Glomerular endothelial cell (primary cell): ENCODE measurements around the gene SMAD5. TPM values are rescaled to one million over a fixed set of nuclear protein-coding genes. Genes with fewer than 3 reads are reported as not detected.

Experiments
- DNase-seq: peaks from one replicate; pipeline ENCODE4 v3.0.0-alpha.2; 2011; ENCODE audit warnings: low read depth, low spot score; ENCODE audit errors: extremely low read depth
- total RNA-seq: library from RNA; depleted of rRNA; stranded (reverse); fragments of >200 nt; gene quantifications from 2 replicates; pipeline ENCODE4 v1.2.3, GENCODE V29; 2015

The SMAD5 gene
- total RNA-seq, 1 donor from 2014 or later = 42.6 TPM

DNA sequence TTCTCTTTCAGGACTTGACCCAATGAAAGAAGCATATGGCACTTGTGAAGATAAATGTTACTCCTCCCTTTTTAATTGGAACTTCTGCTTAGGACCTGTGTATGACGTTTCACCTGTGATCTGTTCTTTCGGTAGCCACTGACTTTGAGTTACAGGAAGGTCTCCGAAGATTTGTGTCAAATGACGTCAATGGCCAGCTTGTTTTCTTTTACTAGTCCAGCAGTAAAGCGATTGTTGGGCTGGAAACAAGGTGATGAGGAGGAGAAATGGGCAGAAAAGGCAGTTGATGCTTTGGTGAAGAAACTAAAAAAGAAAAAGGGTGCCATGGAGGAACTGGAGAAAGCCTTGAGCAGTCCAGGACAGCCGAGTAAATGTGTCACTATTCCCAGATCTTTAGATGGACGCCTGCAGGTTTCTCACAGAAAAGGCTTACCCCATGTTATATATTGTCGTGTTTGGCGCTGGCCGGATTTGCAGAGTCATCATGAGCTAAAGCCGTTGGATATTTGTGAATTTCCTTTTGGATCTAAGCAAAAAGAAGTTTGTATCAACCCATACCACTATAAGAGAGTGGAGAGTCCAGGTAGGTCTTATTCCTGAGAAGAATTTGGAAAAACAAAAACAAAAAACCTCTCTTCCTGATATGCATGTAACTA is 21.1 kb downstream of the SMAD5 start:
- DNase-seq = no peak

DNA sequence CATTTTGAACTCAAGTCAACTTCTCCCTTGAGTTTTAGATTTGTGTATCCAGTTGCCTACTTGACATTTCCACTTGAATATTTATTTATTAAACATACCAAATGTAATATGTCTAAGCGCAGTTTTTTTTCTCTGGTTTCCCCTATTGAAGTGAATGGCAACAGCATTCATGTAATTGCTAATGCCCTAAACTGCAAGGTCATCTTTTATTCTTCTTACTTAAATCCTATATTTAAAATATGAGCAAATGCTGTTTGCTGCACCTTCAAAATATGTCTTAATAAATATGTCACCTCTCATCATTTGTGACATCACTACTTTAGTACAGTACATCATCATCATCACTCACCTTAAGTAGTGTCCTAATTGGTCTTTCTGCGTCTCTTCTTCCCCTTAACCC is 22.4 kb downstream of the SMAD5 start:
- DNase-seq = no peak

DNA sequence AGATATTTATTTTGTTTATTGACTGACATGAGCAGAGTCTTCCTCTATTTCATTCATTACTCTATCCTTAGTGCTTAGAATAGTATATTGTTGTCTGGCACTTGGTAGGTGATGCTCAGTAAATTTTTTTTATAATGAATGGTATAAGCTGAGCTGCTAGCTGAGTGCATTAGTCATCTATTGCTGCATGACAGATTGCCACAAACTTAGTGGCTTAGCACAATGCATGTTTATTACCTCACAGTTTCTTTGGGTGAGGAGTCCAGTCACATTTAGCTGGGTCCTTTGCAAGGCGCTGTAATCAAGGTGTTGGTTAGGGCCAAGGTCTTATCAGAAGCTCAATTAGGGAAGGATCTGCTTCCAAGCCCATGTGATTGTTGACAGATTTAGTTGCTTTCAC is 23.1 kb downstream of the SMAD5 start:
- DNase-seq = no peak

DNA sequence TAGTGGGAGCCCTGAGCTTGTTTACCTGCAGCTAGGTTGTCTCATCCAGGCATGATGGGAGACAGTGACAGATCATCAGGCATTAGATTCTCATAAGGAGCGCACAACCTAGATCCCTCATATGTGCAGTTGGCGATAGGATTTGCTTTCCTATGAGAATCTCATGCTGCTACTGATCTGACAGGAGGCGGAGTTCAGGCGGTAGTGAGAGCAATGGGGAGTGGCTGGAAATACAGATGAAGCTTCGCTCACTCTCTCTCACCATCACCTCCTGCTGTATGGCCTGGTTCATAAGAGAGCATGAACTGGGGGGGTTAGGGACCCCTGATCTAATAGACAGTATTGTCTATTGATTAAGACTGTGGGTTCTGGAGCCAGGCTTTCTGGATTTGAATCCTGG is 24.9 kb downstream of the SMAD5 start:
- no peak for DNase-seq

- DNase-seq = no peak
Observed at GRCh38 chr5:136159457-136159856, 26.8 kb downstream of the SMAD5 start.

DNA sequence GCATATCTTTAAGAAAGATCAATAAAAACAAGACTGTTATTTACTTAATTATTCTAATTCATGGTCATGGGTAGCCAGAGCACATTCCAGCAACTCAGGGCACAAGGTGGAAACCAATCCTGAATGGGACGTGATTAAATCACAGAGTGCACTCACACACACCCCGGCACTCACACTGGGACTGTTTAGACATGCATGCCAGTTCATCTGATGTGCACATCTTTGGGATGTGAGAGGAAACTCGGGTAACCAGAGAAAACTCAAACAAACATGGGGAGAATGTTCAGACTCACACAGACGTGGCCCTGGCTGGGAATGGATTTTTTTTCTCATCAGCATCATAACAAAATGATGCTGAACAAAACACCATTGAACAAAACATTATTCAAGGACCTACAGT is 29.4 kb downstream of the SMAD5 start:
- DNase-seq = no peak

- no peak for DNase-seq
Observed at GRCh38 chr5:136164226-136164625, 31.6 kb downstream of the SMAD5 start.

DNA sequence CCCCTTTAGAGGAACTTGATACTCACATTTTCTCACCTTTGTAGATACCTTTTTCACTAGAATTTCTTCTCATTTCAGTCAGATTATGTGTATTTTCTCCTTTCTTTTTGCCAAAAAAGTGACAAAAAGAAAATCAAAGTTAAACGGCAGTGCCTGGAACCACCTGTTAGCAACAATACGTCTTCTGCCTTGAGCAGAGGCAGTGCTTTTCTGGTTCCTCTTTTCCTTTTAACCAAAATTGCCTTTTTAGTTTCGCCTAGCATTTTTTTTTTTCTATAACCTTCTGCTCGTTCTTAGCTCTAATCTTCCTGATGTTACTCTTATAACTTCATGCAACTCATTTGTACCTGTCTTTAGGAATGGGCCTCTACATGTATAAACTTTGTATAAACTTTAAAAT is 34.3 kb downstream of the SMAD5 start:
- no peak for DNase-seq

DNA sequence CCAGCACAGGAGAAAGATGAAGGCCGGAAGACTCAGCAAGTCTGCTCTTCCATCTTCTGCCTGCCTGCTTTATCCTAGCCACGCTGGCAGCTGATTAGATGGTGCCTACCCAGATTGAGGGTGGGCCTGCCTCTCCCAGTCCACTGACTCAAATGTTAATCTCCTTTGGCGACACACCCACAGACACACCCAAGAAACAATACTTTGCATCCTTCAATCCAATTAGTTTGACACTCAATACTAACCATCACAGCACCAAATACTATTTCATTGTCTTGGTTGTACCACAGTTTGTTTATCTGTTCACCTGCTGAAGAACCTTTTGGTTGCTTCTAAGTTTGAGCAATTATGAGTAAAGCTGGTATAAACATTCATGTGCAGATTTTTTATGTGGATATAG is 36.6 kb downstream of the SMAD5 start:
- DNase-seq = no peak

GRCh38 chr5:136174021-136174659 is 41.5 kb downstream of the SMAD5 start:
- peak; percentile 12 for DNase-seq

GRCh38 chr5:136182618-136183017 is 50.0 kb downstream of the SMAD5 start:
- no peak for DNase-seq

DNA sequence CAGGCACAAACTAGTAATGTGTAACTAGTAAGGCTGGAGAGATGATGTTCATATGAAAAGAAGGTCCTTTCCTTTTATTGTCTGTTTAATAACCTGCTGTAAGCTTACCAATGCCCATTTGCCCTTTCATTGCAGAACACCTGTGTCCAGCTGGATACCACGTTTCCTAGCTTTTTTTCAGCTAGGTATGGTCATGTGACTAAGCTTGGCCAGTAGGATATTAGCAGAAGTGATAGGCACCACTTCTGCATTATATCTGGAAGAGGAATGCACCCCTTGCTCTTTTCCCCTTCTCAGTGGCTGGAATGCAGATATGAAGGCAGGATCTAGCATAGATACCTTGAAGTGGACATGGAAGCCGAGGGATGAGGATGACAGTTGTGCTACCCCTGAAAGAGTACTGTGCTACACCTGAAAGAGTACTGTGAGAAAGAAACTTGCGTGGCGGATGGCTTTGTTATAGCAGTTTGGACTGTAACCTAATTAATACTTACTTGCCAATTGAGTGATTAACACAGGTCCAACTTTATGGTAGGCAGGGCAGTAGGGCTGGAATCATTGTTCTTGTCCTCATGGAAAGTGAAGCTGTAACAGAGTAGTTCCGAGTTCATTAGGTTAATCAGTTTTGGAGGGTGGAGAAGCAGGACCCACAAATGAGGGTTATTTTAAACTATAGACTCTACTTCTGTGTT is 53.5 kb downstream of the SMAD5 start:
- no peak for DNase-seq

- no peak for DNase-seq
Observed at GRCh38 chr5:136186796-136187195, 54.2 kb downstream of the SMAD5 start.

DNA sequence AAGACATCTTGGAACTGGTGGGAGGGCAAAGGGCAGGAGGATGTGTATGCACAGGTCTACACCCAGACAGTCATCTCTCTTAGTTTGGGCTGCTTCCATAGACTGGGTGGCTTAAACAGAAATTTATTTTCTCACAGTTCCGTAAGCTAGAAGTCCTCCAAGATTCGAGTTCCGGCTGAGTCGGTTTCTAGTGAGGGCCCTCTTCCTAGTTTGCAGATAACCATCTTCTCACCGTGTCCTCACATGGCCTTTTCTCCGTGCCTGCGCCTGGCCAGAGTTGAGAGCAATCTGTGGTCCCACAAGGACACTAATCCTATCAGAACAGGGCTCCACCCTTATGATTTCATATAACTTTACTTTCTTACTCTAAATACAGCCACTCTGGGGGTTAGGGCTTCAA is 56.2 kb downstream of the SMAD5 start:
- DNase-seq = no peak

GRCh38 chr5:136190091-136190720 is 57.6 kb downstream of the SMAD5 start:
- no peak for DNase-seq

DNA sequence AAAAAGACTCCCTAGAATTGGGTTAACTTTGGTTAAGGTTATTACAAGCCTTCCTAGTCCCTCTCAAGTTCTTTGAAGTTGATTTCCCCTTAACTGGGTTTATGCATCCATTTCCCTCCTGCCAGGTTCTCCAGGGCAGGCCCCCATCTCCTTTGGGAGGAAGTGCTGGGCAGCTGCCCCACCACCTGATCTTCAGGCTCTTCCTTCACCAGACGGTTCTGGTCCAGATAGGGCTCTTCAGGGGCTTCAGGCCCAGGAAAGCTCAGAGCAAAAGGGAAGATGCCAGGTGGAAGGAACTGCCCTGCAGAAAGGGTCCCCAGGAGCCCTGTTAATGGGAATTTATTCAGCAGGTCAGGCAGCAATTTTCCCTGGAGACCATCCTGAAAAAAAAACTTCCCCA is 58.3 kb downstream of the SMAD5 start:
- DNase-seq = no peak

DNA sequence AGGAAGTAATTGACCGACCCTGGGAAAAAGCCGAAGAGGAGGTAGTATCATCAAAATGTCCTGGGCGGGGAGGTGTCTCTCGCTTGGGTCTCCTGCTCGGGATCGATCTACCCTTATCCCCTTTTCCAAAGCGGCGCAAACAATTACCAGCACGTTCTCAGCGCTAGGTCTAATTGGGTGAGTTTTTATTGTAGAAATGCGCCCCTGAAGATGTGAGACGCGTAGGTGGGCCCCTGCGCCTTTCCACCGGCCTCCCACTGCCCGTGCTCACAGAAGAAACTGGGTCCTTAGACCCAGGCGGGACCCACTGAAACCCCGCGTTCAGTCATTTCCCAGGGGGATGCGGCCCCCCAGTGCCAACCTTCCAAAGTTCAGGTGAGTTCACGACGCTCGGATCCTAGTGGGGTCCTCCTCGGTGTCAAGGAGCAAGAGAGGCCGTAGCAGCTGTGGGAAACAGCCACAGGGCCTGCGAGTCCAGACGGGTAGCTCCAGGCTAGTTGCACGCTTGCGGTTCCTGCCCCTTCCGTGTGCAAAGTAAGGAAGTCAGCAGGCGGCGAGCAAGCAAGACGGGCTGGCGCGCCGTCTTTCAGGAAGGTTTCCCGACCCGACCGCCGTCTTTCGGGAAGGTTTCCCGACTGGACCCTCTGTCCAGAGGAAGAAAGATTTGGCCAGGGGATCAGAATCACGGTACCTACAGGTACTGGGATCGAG is 58.8 kb downstream of the SMAD5 start:
- DNase-seq = no peak

GRCh38 chr5:136192015-136192525 is 59.4 kb downstream of the SMAD5 start:
- DNase-seq = no peak

GRCh38 chr5:136192526-136193321 is 60.1 kb downstream of the SMAD5 start, which contains the start of gene SMIM32:
SMIM32 (minus strand) TSS chr5:136193162; CDS start chr5:136192524, 638 bp downstream.
- DNase-seq = no peak
